ENCODE results near the gene STS. TPM values are rescaled to one million over a fixed set of nuclear protein-coding genes. Genes with fewer than 3 reads are reported as not detected.

STS gene
- total RNA-seq, 1 experiment from 2014 or later: 3.3 TPM

- Histone ChIP-seq H3K9ac (ENCODE audit: low read length) (peak overlapping the region; percentile 60; the same call in 1 of the 2 replicates), H3K4me1 (ENCODE audit: insufficient read depth, low read length) (peaks cover 26% of the 10 kb centered on the region), H3K27me3 (ENCODE audit: low read length) (no peaks in the 10 kb centered on the region), H3K27ac (ENCODE audit: low read length) (peak overlapping the region; percentile 96), H3K9me2 (replicated peaks; ENCODE audit: low read length) (no peaks in the 10 kb centered on the region), H3K4me2 (ENCODE audit: low read length) (peak overlapping the region; percentile 74), H2AFZ (ENCODE audit: low read length) (no peak overlapping the region), H4K20me1 (ENCODE audit: low read length) (no peaks in the 10 kb centered on the region), H3K4me3 (ENCODE audit: low read length) (no peak overlapping the region; the same call in 1 of the 2 replicates), H3K79me2 (ENCODE audit: low read length) (peaks cover 71% of the 10 kb centered on the region), H3K9me3 (ENCODE audit: low read length) (no peaks in the 10 kb centered on the region), H3F3A (ENCODE audit: low read length, unreplicated experiment) (no peaks in the 10 kb centered on the region), H3K36me3 (ENCODE audit: low read depth, low read length) (no peaks in the 10 kb centered on the region)
- intact Hi-C loops (cut with micrococcal nuclease): loop anchor here (1.0 to 10.0 kb wide), 3 partner anchors 17 to 793 kb away; partner anchors contain the start of genes PNPLA4 and PUDP
- ChIA-PET POLR2A (ENCODE audit: unreplicated experiment) (no interaction called here), CTCF (interaction anchor here (0.8 kb wide), 1 partner anchor 29 kb away, joined by 3 read pairs; no protein-coding TSS in a partner anchor)
- DNase-seq (peak; percentile 29), ATAC-seq (no peak)
- BruUV-seq (replicated peaks): no TSS peak
- no peak for TF ChIP-seq EZH2phosphoT487 (IDR thresholded peaks at IDR 0.05; ENCODE audit: borderline replicate concordance, low read length)
- TF ChIP-seq CTCF (conservative IDR thresholded peaks at IDR 0.05; ENCODE audit: low read depth, low read length): no peak
- TF ChIP-seq EZH2 (IDR thresholded peaks at IDR 0.05; ENCODE audit: low read length, unreplicated experiment): no peak
Observed at GRCh38 chrX:7131621-7132020, 15.9 kb upstream of the STS start.

- BruUV-seq (replicated peaks): no TSS peak
- peak; percentile 96 for DNase-seq
- ATAC-seq: peak; percentile 96
- Histone ChIP-seq H3K9ac (ENCODE audit: low read length) (peak overlapping the region; percentile 60; the same call in 1 of the 2 replicates), H3K79me2 (ENCODE audit: low read length) (peaks cover 66% of the 10 kb centered on the region), H3K4me3 (ENCODE audit: low read length) (no peak overlapping the region; the same call in 1 of the 2 replicates), H3K4me2 (ENCODE audit: low read length) (peak overlapping the region; percentile 74), H3K27me3 (ENCODE audit: low read length) (no peaks in the 10 kb centered on the region), H2AFZ (ENCODE audit: low read length) (no peak overlapping the region), H3K9me3 (ENCODE audit: low read length) (no peaks in the 10 kb centered on the region), H3F3A (ENCODE audit: low read length, unreplicated experiment) (no peaks in the 10 kb centered on the region), H4K20me1 (ENCODE audit: low read length) (no peaks in the 10 kb centered on the region), H3K36me3 (ENCODE audit: low read depth, low read length) (no peaks in the 10 kb centered on the region), H3K27ac (ENCODE audit: low read length) (peak overlapping the region; percentile 96), H3K4me1 (ENCODE audit: insufficient read depth, low read length) (peaks cover 26% of the 10 kb centered on the region), H3K9me2 (replicated peaks; ENCODE audit: low read length) (no peaks in the 10 kb centered on the region)
- CTCF ChIA-PET: interaction anchor here (0.6 to 0.8 kb wide), 2 partner anchors 11 to 28 kb away, joined by 3 to 4 read pairs; no protein-coding TSS in a partner anchor
- intact Hi-C loops (cut with micrococcal nuclease): loop anchor here (1.0 to 10.0 kb wide), 3 partner anchors 16 to 792 kb away; partner anchors contain the start of genes PNPLA4 and PUDP
- TF ChIP-seq EZH2 (IDR thresholded peaks at IDR 0.05; ENCODE audit: low read length, unreplicated experiment) (no peak), CTCF (conservative IDR thresholded peaks at IDR 0.05; ENCODE audit: low read depth, low read length) (peak; percentile 77)
- POLR2A ChIA-PET (ENCODE audit: unreplicated experiment): no interaction called here
Observed at GRCh38 chrX:7132335-7133049, 15.0 kb upstream of the STS start.

GRCh38 chrX:7133050-7133440 is 14.5 kb upstream of the STS start:
- DNase-seq (no peak), ATAC-seq (no peak; the same call in 1 of the 2 replicates)
- no peak for TF ChIP-seq EZH2 (IDR thresholded peaks at IDR 0.05; ENCODE audit: low read length, unreplicated experiment)
- TF ChIP-seq CTCF (conservative IDR thresholded peaks at IDR 0.05; ENCODE audit: low read depth, low read length): no peak
- TF ChIP-seq EZH2phosphoT487 (IDR thresholded peaks at IDR 0.05; ENCODE audit: borderline replicate concordance, low read length): no peak
- no TSS peak for BruUV-seq (replicated peaks)
- peak overlapping the region; percentile 82 for H3K27ac ChIP-seq (ENCODE audit: low read length)
- H3K9me2 ChIP-seq (replicated peaks; ENCODE audit: low read length): no peaks in the 10 kb centered on the region
- no peaks in the 10 kb centered on the region for H3K9me3 ChIP-seq (ENCODE audit: low read length)
- intact Hi-C loops (cut with micrococcal nuclease): loop anchor here (10.0 kb wide), 1 partner anchor 792 kb away; the partner anchor contains the start of gene PNPLA4
- H3K36me3 ChIP-seq (ENCODE audit: low read depth, low read length): no peaks in the 10 kb centered on the region
- no peaks in the 10 kb centered on the region for H3F3A ChIP-seq (ENCODE audit: low read length, unreplicated experiment)
- peak overlapping the region; percentile 13 for H3K4me2 ChIP-seq (ENCODE audit: low read length)
- H3K79me2 ChIP-seq (ENCODE audit: low read length): peaks cover 68% of the 10 kb centered on the region
- no peak overlapping the region for H3K4me3 ChIP-seq (ENCODE audit: low read length)
- H4K20me1 ChIP-seq (ENCODE audit: low read length): no peaks in the 10 kb centered on the region
- no peaks in the 10 kb centered on the region for H3K27me3 ChIP-seq (ENCODE audit: low read length)
- POLR2A ChIA-PET (ENCODE audit: unreplicated experiment): no interaction called here
- H3K4me1 ChIP-seq (ENCODE audit: insufficient read depth, low read length): peaks cover 26% of the 10 kb centered on the region
- no peak overlapping the region for H2AFZ ChIP-seq (ENCODE audit: low read length)
- CTCF ChIA-PET: interaction anchor here (0.6 kb wide), 1 partner anchor 11 kb away, joined by 4 read pairs; no protein-coding TSS in a partner anchor
- peak overlapping the region; percentile 37; the same call in 1 of the 2 replicates for H3K9ac ChIP-seq (ENCODE audit: low read length)
